Right atrium auricular region (tissue), 2 donors: ENCODE data around the gene PCARE. TPM values are rescaled to one million over a fixed set of nuclear protein-coding genes. Genes with fewer than 3 reads are reported as not detected.

Source experiments
- DNase-seq: peaks from one replicate; pipeline ENCODE4 v3.0.0-alpha.2; 2019; ENCODE audit warnings: low spot score
- H3K27ac ChIP-seq, 2 donors: fragments of 200-600 bp; sonication (generic); 1 replicate in 1 of 2; 2 replicates in 1 of 2; pipeline ENCODE4 v1.5.1; 2016 to 2019
- H3K27me3 ChIP-seq, 2 donors: fragments of 200-600 bp; sonication (generic); one replicate each; pipeline versions ENCODE4 v1.5.1 to v1.6.0; 2017 to 2019
- H3K36me3 ChIP-seq: fragments of 200-600 bp; sonication (generic); one replicate; pipeline ENCODE4 v1.5.1; 2016
- H3K4me1 ChIP-seq, 2 donors: fragments of 200-600 bp; sonication (generic); one replicate each; pipeline versions ENCODE4 v1.5.1 to v1.6.0; 2017 to 2019
- H3K4me3 ChIP-seq, 2 donors: fragments of 200-600 bp; sonication (generic); 1 replicate in 1 of 2; 2 replicates in 1 of 2; pipeline ENCODE4 v1.5.1; 2017 to 2019; ENCODE audit warnings: mild to moderate bottlenecking in 1 of 2, moderate library complexity in 1 of 2
- H3K9me3 ChIP-seq, 2 donors: fragments of 200-600 bp; sonication (generic); one replicate each; pipeline ENCODE4 v1.5.1; 2019
- total RNA-seq, 2 donors: library from RNA; depleted of rRNA; stranded (reverse); fragments of >200 nt; gene quantifications; one replicate each; pipeline ENCODE4 v1.1.0, GENCODE V29; 2016
- TF ChIP-seq, protein P1 (sequence below), 2 donors: fragments of 200-600 bp; sonication (generic); IDR thresholded peaks; one replicate each; pipeline ENCODE4 v1.5.1; 2019; ENCODE audit warnings: antibody characterized with exemption in 2 of 2

PCARE gene
- total RNA-seq, 2 donors from 2014 or later = 0.79 to 2.2 TPM

DNA sequence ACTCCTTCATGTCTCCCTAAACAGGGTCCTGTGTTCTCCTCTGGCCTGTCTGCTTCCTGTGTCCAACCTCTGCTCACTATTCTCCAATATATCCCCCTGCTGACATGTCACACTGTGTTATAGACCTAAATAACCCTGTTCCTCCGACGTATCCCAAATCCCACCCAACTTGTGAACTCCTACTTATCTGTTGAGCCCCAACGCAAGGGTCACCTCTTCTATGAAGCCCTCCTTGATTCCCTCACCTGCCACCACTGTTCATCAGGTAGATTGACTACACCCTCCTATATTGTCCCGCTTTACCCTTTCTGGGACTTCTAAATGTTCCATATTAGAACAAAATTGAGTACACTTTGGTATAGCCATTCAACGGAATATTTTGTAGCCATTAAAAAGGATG is 42.1 kb downstream of the PCARE start:
- H3K36me3 ChIP-seq = peaks cover 9% of the 10 kb centered on the region
- no peaks in the 10 kb centered on the region for H3K4me1 ChIP-seq
- DNase-seq = no peak
- TF ChIP-seq, protein P1, sequence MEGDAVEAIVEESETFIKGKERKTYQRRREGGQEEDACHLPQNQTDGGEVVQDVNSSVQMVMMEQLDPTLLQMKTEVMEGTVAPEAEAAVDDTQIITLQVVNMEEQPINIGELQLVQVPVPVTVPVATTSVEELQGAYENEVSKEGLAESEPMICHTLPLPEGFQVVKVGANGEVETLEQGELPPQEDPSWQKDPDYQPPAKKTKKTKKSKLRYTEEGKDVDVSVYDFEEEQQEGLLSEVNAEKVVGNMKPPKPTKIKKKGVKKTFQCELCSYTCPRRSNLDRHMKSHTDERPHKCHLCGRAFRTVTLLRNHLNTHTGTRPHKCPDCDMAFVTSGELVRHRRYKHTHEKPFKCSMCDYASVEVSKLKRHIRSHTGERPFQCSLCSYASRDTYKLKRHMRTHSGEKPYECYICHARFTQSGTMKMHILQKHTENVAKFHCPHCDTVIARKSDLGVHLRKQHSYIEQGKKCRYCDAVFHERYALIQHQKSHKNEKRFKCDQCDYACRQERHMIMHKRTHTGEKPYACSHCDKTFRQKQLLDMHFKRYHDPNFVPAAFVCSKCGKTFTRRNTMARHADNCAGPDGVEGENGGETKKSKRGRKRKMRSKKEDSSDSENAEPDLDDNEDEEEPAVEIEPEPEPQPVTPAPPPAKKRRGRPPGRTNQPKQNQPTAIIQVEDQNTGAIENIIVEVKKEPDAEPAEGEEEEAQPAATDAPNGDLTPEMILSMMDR (IDR thresholded peaks at IDR 0.05) = no peak
- no peaks in the 10 kb centered on the region for H3K9me3 ChIP-seq
- no peak overlapping the region for H3K4me3 ChIP-seq
- no peaks in the 10 kb centered on the region for H3K27me3 ChIP-seq
- no peak overlapping the region for H3K27ac ChIP-seq

GRCh38 chr2:29031046-29031445 is 43.3 kb downstream of the PCARE start:
- no peak overlapping the region for H3K4me3 ChIP-seq
- TF ChIP-seq, protein P1 (IDR thresholded peaks at IDR 0.05) = no peak
- DNase-seq = no peak
- H3K9me3 ChIP-seq = no peaks in the 10 kb centered on the region
- H3K4me1 ChIP-seq = no peaks in the 10 kb centered on the region
- H3K27me3 ChIP-seq = no peaks in the 10 kb centered on the region
- H3K36me3 ChIP-seq = peaks cover under 1% of the 10 kb centered on the region
- H3K27ac ChIP-seq = no peak overlapping the region

- Histone ChIP-seq H3K4me1 (no peaks in the 10 kb centered on the region), H3K27ac (no peak overlapping the region), H3K9me3 (no peaks in the 10 kb centered on the region), H3K27me3 (no peaks in the 10 kb centered on the region), H3K4me3 (no peak overlapping the region), H3K36me3 (no peaks in the 10 kb centered on the region)
- DNase-seq = no peak
- TF ChIP-seq, protein P1 (IDR thresholded peaks at IDR 0.05) = no peak
Observed at GRCh38 chr2:29025711-29026110, 48.6 kb downstream of the PCARE start.

- TF ChIP-seq, protein P1 (IDR thresholded peaks at IDR 0.05) = no peak
- Histone ChIP-seq H3K4me1 (no peaks in the 10 kb centered on the region), H3K4me3 (no peak overlapping the region), H3K27me3 (no peaks in the 10 kb centered on the region), H3K9me3 (no peaks in the 10 kb centered on the region), H3K36me3 (no peaks in the 10 kb centered on the region), H3K27ac (no peak overlapping the region)
- no peak for DNase-seq
Observed at GRCh38 chr2:29024882-29025430, 49.4 kb downstream of the PCARE start.

- Histone ChIP-seq H3K9me3 (no peaks in the 10 kb centered on the region), H3K27ac (no peak overlapping the region), H3K36me3 (no peaks in the 10 kb centered on the region), H3K4me3 (no peak overlapping the region), H3K27me3 (no peaks in the 10 kb centered on the region), H3K4me1 (peaks cover 0 to 4% of the 10 kb centered on the region in 2 donors)
- DNase-seq = no peak
- TF ChIP-seq, protein P1 (IDR thresholded peaks at IDR 0.05) = no peak
Observed at GRCh38 chr2:29023188-29023587, 51.1 kb downstream of the PCARE start.

DNA sequence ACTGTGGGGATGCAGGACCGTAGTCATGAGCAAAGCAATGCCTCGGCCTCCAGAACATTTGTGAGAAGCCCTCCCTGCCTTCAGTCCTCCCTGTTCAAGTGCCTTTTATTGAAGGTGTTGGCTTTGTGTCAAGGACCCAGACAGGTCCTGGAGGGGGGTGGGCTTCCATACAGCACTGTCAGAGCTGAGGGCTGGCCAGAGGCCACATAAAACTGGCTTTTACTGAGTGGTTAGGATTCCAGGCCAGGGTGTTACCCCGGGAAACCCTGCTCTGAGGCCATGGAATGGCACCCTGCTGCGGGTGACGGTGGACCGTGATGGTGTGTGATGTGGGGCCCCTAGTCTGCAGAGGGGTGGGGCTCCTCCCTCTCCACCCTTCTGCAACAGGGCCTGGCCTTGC is 51.6 kb downstream of the PCARE start:
- DNase-seq = no peak
- no peaks in the 10 kb centered on the region for H3K9me3 ChIP-seq
- no peaks in the 10 kb centered on the region for H3K27me3 ChIP-seq
- H3K36me3 ChIP-seq = no peaks in the 10 kb centered on the region
- TF ChIP-seq, protein P1 (IDR thresholded peaks at IDR 0.05) = no peak
- H3K27ac ChIP-seq = no peak overlapping the region
- H3K4me3 ChIP-seq = no peak overlapping the region
- peaks cover 0 to 9% of the 10 kb centered on the region in 2 donors for H3K4me1 ChIP-seq
